Measurements from ENCODE around the gene PUS1. TPM values are rescaled to one million over a fixed set of nuclear protein-coding genes. Genes with fewer than 3 reads are reported as not detected.

Gene PUS1
- total RNA-seq, 2 experiments from 2014 or later: 32.9 to 34.7 TPM

DNA sequence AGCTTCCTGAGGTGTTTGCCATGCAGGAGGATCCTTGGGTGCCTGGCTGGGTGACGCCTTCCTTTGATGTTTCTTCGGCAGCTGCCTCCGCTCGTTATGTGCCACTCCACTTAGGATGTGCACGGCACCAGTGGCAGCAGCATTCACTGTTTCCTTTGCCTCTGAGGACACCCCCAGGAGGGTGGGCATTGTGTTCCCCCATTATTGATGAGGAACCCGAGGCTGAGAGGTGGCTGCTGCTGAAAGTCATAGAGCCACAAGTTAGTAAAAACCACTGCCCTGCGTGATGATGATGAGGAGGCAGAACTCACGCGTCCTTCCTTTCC is 61.9 kb downstream of the PUS1 start:
- ChIA-PET CTCF (interaction anchor here (0.6 kb wide), 1 partner anchor 538 kb away, joined by 3 read pairs; no protein-coding TSS in a partner anchor), POLR2A (no interaction called here)
- no peaks in the 10 kb centered on the region for H3K4me1 Mint-ChIP-seq
- H3K9me3 Mint-ChIP-seq: no peaks in the 10 kb centered on the region
- no peaks in the 10 kb centered on the region for H3K27me3 Mint-ChIP-seq
- peaks cover 51% of the 10 kb centered on the region for H3K36me3 Mint-ChIP-seq (ENCODE audit: low read depth)
- H3K27ac Mint-ChIP-seq: no peak overlapping the region
- no peak overlapping the region for H3K4me3 Mint-ChIP-seq
- no peak for DNase-seq

DNA sequence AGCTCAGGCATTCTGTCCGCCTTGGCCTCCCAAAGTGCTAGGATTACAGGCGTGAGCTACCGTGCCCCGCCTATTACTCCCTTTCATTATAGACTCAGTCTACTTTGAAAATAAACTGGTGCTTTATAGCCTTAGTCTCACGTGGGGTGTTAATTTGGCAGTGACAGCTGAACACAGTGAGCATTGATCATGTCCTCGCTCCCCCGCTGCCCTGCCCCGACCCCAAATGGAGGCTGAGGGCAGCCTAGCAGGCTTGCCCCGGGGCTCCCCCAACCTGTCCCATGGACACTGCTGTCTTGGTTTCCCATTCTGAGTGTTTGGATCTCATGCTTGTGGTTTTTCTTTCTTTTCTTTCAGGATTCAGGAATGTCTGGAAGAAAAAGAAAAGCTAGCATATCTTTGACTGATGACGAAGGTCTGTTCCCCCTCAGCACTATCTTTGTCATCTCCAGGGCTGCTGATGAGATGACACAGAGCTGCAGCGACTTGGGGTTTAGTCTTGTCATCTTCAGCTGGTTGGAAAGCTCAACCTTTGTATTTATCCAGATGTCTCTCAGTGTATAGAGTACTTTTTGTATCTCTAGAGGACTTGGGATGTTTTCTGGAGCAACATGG is 62.8 kb downstream of the PUS1 start:
- POLR2A ChIA-PET: no interaction called here
- no peak overlapping the region for H3K27ac Mint-ChIP-seq

DNA sequence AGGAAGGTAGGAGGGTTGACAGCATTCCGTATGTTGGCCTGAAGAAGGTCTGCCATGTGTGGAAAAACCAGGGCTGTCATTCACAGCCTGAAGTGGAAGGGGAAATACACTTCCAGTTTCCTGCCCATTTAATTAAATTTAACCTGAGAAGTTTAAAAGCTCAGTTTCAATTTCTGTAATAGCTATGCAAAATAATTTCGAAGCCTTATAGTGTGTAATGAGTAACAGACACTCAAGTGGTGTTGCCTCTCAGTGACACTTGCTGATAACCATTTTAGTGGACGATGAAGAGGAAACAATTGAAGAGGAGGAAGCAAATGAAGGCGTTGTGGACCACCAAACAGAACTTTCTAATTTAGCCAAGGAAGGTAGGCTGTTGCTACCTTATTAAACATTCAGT is 65.5 kb downstream of the PUS1 start:
- no peak overlapping the region for H3K27ac Mint-ChIP-seq
- no peak overlapping the region for H3K4me3 Mint-ChIP-seq
- H3K36me3 Mint-ChIP-seq (ENCODE audit: low read depth): peaks cover 40% of the 10 kb centered on the region
- H3K27me3 Mint-ChIP-seq: no peaks in the 10 kb centered on the region
- H3K4me1 Mint-ChIP-seq: no peaks in the 10 kb centered on the region
- ChIA-PET CTCF (no interaction called here), POLR2A (no interaction called here)
- no peak for DNase-seq
- no peaks in the 10 kb centered on the region for H3K9me3 Mint-ChIP-seq

More for the DNA sequence above, 62.8 kb downstream of the PUS1 start:
- no peaks in the 10 kb centered on the region for H3K9me3 Mint-ChIP-seq
- no peak overlapping the region for H3K4me3 Mint-ChIP-seq
- no peaks in the 10 kb centered on the region for H3K27me3 Mint-ChIP-seq
- H3K4me1 Mint-ChIP-seq: no peaks in the 10 kb centered on the region
- DNase-seq: no peak
- peaks cover 49% of the 10 kb centered on the region for H3K36me3 Mint-ChIP-seq (ENCODE audit: low read depth)
- CTCF ChIA-PET: no interaction called here

Other genes with a start within 250 kb of the PUS1 start
- 10 to 100 TPM; 43.7 to 48.0 TPM for gene SFSWAP, start 218.2 kb upstream of the PUS1 start, total RNA-seq
- gene MMP17, start 100.9 kb upstream of the PUS1 start, total RNA-seq: 1 to 10 TPM in 1 of 2 experiments, under 1 TPM in 1; 0.48 to 1.1 TPM
- 10 to 100 TPM; 35.2 to 42.2 TPM for gene ULK1, start 34.7 kb upstream of the PUS1 start, total RNA-seq
- 10 to 100 TPM; 42.2 to 43.4 TPM for gene EP400, start 20.7 kb downstream of the PUS1 start, total RNA-seq
- gene DDX51, start 215.0 kb downstream of the PUS1 start, total RNA-seq: 10 to 100 TPM; 17.9 to 18.6 TPM
- gene NOC4L, start 215.2 kb downstream of the PUS1 start, total RNA-seq: 10 to 100 TPM; 23.4 to 23.6 TPM